Activated naive CD8-positive, alpha-beta T cell treated with anti-CD3 and anti-CD28 coated beads, Interleukin-2, amount 50 U/mL, for 16 hours (primary cell): ENCODE results near the gene ELOVL6.
"Not testable (repeated sequence)": the region's sequence is repeated elsewhere in the genome, so short reads cannot be mapped to it uniquely, and the experiment has no call there.

ENCODE experiments used
- DNase-seq: peaks from one replicate; pipeline ENCODE4 v3.0.0-alpha.2; 2020; ENCODE audit warnings: low read depth, low spot score

ELOVL6 gene

GRCh38 chr4:110196871-110197528 lies 1.4 kb downstream of the ELOVL6 start:
- peak; percentile 36 for DNase-seq

- DNase-seq = no peak
Observed at GRCh38 chr4:110196206-110196870, 2.1 kb downstream of the ELOVL6 start.

GRCh38 chr4:110195561-110196205 lies 2.7 kb downstream of the ELOVL6 start:
- DNase-seq = no peak

- peak; percentile 30 for DNase-seq
Observed at GRCh38 chr4:110193822-110194761, 4.3 kb downstream of the ELOVL6 start.

- DNase-seq = not testable (repeated sequence)
Observed at GRCh38 chr4:110193287-110193686, 5.1 kb downstream of the ELOVL6 start.

GRCh38 chr4:110190249-110190648 lies 8.2 kb downstream of the ELOVL6 start:
- DNase-seq = no peak

GRCh38 chr4:110188113-110188512 lies 10.3 kb downstream of the ELOVL6 start:
- no peak for DNase-seq

GRCh38 chr4:110184791-110185155 lies 13.6 kb downstream of the ELOVL6 start:
- no peak for DNase-seq

- DNase-seq = no peak
Observed at GRCh38 chr4:110184140-110184790, 14.2 kb downstream of the ELOVL6 start.

- DNase-seq = no peak
Observed at GRCh38 chr4:110183643-110184042, 14.8 kb downstream of the ELOVL6 start.

GRCh38 chr4:110183058-110183457 lies 15.4 kb downstream of the ELOVL6 start:
- no peak for DNase-seq

GRCh38 chr4:110181890-110182289 lies 16.5 kb downstream of the ELOVL6 start:
- no peak for DNase-seq

GRCh38 chr4:110175634-110176033 lies 22.8 kb downstream of the ELOVL6 start:
- no peak for DNase-seq

- no peak for DNase-seq
Observed at GRCh38 chr4:110172972-110173371, 25.4 kb downstream of the ELOVL6 start.

- DNase-seq = no peak
Observed at GRCh38 chr4:110171971-110172370, 26.4 kb downstream of the ELOVL6 start.

GRCh38 chr4:110170861-110171260 lies 27.6 kb downstream of the ELOVL6 start:
- DNase-seq = no peak

- peak; percentile 34 for DNase-seq
Observed at GRCh38 chr4:110165382-110166286, 32.8 kb downstream of the ELOVL6 start.

- DNase-seq = no peak
Observed at GRCh38 chr4:110164856-110165255, 33.6 kb downstream of the ELOVL6 start.

GRCh38 chr4:110164251-110164650 lies 34.2 kb downstream of the ELOVL6 start:
- DNase-seq = no peak

GRCh38 chr4:110163327-110164069 lies 34.9 kb downstream of the ELOVL6 start:
- no peak for DNase-seq
